ENCODE data around the gene NTN1.

GRCh38 chr17:9226130-9226793 is 205.0 kb downstream of the NTN1 start:
- TF ChIP-seq CTCF (IDR thresholded peaks at IDR 0.05) (no peak), POLR2A (IDR thresholded peaks at IDR 0.05) (no peak)

All from gastroesophageal sphincter (tissue), 3 donors.